HT1080 (cell line): ENCODE measurements around the gene PCDHA2. TPM values are rescaled to one million over a fixed set of nuclear protein-coding genes. Genes with fewer than 3 reads are reported as not detected.
"Not testable (repeated sequence)": the region's sequence is repeated elsewhere in the genome, so short reads cannot be mapped to it uniquely, and the experiment has no call there.

Experiments
- DNase-seq: peaks from one replicate; pipeline ENCODE4 v3.0.0-alpha.2; 2015; ENCODE audit warnings: low read depth
- polyA plus RNA-seq, 2 experiments: library from polyadenylated mRNA; depleted of rRNA; stranded (reverse); fragments of >200 nt; gene quantifications; 2 replicates each; pipeline ENCODE4 v1.2.3, GENCODE V29; 2015
- total RNA-seq: library from RNA; depleted of rRNA; stranded (reverse); fragments of >200 nt; shearing (Covaris generic); gene quantifications from 2 replicates; pipeline ENCODE4 v1.2.3, GENCODE V29; 2014; rRNA removed

Gene PCDHA2
- total RNA-seq = not detected in 2 replicates
- polyA plus RNA-seq (2015; cell fraction: cytosol; rRNA removed) = not detected in 2 replicates
- polyA plus RNA-seq (2015; cell fraction: nucleus; rRNA removed) = 0.05 and 0.16 TPM in 2 replicates

DNA sequence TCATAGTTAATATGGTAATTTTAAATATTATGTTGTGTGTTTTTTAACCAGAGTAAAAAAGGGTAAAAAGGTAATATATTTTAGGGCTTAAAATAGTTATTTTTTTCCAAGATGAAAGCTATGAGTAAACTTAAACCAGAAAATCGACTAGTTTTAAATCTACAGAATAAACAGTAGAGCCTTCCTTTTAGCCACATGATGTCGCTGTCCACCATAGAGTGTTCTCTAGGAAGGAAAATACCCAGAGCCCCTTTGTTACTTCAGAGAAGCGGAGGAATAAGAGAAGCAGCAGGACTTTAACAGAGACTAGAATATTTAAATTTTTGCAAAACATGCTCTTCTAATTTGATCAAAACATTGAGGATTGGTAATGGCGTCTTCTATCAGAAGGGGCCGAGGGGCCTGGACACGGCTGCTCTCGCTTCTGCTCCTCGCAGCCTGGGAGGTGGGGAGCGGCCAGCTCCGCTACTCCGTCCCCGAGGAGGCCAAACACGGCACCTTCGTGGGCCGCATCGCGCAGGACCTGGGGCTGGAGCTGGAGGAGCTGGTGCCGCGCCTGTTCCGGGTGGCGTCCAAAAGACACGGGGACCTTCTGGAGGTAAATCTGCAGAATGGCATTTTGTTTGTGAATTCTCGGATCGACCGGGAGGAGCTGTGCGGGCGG is at the start of gene PCDHA2:
TSS of gene PCDHA2 (plus strand) at position 258 of the 664 bp plus-strand sequence.
- DNase-seq = no peak

DNA sequence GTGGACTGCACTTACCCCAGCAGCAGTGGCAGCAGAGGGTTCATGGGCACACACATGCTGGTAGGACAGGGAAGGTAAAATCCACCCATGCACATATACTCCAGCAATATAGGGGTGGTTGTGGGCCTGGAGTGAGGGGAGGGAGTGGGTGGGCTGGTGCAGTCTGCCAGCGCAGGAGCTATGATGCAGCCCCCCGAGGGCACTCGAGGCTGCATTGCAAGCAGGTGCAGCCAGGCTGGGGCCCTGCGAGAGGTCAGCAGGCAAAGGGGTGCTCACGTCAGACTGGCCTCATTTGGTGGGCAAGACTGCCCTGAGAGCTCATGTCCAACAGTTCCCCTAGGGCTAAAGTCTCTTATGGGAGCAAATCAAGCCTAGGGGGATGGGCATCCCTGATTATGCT is 41.1 kb upstream of the PCDHA2 start:
- DNase-seq = no peak

DNA sequence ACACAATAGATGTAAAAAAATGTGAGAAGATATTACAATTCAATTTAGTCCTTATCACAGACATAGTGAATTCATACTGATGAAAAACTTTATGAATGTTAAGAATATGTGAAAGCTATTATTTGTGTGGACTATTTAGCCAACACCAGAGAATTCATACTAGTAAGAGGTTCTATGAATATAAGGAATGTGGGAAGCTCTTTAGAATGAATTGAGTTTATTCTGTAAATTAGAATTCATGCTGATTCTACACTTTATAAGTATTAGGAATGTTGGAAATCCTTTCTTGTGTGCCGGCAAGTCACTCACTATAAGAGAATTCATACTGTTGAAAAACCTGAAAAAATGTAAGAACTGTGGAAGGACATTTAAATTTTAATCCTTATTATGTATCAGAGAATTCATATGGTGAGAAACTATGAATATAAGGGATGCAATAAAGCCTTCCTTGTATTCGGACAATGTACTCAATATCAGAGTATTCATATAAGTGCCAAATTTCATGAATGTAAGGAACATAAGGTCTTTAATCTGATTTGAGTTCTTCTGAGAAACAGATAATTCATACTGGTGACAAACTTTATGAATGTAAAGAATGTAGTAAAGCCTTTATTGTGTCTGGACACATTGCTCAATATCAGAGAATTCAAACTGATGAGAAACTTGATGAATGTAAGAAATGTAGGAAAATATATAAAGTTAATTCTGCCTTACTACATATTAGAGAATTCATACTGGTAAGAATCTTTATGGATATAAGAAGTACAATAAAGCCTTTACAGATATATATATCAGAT is 30.3 kb upstream of the PCDHA2 start:
- no peak for DNase-seq

DNA sequence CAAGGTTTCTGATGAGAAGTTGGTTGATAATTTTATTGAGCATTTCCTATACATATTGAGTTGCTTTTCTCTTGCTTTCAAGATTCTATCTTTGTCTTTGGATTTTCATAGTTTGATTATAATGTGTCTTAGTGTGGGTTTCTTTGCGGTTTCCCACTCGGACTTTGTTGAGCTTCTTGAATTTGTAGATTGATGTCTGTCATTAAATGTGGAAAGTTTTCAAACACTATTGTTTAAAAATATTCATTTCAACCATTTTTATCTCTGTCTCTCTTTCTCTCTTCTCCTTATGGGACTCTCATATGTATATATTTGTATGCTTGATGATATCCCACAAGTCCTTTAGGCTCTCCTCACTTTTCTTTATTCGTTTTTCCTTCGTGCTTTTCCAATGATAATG is 27.2 kb upstream of the PCDHA2 start:
- no peak for DNase-seq

DNA sequence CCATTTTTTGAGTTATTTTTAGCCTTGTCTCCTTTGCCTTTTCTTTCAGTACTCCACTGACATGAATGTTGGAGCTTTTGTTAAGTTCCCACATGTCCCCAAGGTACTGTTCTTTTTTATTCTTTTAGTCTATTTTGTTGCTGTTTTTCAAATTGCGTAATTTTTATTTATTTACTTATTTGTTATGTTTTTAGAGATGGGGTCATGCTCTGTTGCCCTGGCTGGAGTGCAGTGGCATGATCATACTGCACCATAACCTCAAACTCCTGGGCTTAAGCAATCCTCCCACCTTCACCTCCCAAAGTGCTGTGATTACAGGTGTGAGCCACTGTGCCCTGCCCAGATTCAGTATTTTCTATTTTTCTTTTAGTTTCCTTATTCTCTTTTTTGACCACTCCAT is 14.1 kb upstream of the PCDHA2 start:
- DNase-seq = no peak

DNA sequence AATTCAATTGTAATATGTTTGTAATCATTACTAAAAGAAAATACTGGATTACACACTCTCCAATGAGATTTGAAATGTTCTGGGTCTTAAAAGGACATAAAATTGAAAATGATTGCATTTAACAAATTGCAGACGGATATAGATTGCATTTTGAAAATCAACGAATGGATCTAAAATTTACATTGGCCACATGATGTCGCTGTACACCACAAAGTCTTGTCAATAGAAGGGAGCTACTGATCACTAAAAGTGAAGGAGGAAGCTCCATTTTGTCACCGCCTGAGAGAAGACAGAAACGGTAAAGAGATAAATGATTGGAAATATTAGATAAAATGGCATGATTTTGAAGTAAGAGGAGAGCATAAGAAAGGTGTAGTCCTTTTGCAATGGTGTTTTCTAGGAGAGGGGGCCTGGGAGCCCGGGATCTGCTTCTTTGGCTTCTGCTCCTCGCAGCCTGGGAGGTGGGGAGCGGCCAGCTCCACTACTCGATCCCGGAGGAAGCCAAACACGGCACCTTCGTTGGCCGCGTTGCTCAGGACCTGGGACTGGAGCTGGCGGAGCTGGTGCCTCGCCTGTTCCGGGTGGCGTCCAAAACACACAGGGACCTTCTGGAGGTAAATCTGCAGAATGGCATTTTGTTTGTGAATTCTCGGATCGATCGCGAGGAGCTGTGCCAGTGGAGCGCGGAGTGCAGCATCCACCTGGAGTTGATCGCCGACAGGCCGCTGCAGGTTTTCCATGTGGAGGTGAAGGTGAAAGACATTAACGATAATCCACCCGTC is 8.6 kb upstream of the PCDHA2 start, which contains the start of gene PCDHA1:
TSS of gene PCDHA1 (plus strand) at position 236 of the 782 bp plus-strand sequence.
- DNase-seq = no peak

DNA sequence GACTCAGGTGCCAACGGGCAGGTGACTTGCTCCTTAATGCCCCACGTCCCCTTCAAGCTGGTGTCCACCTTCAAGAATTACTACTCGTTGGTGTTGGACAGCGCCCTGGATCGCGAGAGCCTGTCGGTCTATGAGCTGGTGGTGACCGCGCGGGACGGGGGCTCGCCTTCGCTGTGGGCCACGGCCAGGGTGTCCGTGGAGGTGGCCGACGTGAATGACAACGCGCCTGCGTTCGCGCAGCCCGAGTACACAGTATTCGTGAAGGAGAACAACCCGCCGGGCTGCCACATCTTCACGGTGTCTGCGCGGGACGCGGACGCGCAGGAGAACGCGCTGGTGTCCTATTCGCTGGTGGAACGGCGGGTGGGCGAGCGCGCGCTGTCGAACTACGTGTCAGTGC is 7.2 kb upstream of the PCDHA2 start:
- DNase-seq = not testable (repeated sequence)

DNA sequence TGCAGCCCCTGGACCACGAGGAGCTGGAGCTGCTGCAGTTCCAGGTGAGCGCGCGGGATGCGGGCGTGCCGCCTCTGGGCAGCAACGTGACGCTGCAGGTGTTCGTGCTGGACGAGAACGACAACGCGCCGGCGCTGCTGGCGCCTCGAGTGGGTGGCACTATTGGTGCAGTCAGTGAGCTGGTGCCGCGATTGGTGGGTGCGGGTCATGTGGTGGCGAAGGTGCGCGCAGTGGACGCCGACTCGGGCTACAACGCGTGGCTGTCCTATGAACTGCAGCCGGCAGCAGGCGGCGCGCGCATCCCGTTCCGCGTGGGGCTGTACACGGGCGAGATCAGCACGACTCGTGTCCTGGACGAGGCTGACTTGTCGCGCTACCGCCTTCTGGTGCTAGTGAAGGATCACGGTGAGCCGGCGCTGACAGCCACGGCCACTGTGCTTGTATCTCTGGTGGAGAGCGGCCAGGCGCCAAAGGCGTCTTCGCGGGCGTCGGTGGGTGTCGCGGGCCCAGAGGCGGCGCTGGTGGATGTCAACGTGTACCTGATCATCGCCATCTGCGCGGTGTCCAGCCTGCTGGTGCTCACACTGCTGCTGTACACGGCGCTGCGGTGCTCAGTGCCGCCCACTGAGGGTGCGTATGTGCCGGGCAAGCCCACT is 6.7 kb upstream of the PCDHA2 start:
- not testable (repeated sequence) for DNase-seq

DNA sequence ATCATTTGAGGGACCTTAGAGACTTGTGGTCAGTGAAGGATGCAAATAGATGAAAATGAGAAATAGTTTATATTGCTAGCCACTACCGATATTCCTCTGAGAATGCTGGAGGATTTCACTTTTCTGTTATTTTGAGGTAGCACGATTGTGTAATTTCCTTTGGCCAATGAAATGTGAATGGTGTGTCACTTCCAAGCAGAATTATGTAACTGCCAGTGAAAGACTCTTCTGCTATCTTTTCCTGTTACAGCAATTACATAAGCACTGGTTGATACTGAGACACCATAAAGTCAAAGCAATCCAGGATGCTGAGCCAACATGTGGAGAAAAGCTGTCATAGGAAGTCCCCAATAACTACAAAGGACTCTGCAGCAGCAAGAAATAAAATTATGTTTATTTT is 3.6 kb upstream of the PCDHA2 start:
- no peak for DNase-seq

DNA sequence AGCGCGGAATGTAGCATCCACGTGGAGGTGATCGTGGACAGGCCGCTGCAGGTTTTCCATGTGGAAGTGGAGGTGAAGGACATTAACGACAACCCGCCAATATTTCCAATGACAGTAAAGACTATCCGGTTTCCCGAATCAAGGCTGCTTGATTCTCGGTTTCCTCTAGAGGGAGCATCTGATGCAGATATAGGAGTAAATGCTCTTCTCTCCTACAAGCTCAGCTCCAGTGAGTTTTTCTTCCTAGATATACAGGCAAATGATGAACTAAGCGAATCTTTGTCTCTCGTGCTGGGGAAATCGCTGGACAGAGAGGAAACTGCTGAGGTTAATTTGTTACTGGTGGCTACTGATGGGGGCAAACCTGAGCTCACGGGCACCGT is 598 bp downstream of the PCDHA2 start:
- peak; percentile 11 for DNase-seq

DNA sequence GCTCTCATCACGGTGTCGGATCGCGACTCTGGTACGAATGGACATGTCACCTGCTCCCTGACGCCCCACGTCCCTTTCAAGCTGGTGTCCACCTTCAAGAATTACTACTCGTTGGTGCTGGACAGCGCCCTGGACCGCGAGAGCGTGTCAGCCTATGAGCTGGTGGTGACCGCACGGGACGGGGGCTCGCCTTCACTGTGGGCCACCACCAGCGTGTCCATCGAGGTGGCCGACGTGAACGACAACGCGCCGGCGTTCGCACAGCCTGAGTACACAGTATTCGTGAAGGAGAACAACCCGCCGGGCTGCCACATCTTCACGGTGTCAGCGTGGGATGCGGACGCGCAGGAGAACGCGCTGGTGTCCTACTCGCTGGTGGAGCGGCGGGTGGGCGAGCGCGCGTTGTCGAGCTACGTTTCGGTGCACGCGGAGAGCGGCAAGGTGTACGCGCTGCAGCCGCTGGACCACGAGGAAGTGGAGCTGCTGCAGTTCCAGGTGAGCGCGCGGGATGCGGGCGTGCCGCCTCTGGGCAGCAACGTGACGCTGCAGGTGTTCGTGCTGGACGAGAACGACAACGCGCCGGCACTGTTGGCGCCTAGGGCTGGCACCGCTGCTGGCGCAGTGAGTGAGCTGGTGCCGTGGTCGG is 1.5 kb downstream of the PCDHA2 start:
- not testable (repeated sequence) for DNase-seq

DNA sequence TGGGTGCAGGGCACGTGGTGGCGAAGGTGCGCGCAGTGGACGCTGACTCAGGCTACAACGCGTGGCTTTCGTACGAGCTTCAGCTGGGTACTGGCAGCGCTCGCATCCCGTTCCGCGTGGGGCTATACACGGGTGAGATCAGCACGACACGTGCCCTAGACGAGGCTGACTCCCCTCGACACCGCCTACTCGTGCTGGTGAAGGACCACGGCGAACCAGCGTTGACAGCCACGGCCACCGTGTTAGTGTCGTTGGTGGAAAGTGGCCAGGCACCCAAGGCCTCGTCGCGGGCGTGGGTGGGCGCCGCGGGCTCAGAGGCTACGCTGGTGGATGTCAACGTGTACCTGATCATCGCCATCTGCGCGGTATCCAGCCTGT is 2.1 kb downstream of the PCDHA2 start:
- DNase-seq = no peak

DNA sequence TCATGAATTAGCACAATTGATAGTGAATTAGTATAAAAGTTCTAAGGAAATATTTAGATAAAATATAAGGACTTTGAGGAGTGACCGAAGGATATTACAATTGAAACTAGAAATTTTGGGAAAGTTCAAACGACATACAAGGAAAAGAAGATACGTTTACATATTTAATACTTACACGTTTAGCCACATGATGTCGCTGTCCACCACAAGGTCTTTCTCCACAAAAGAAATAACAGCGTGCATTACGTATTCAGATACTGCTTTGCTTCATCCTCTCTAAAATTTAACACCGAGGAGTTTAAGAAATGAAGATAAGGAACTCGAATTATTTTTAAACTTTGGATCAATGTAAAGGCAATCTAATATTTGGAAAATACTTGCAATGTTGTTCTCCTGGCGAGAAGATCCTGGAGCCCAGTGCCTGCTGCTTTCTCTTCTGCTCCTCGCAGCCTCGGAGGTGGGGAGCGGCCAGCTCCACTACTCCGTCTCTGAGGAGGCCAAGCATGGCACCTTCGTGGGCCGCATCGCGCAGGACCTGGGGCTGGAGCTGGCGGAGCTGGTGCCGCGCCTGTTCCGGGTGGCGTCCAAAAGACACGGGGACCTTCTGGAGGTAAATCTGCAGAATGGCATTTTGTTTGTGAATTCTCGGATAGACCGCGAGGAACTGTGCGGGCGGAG is 6.3 kb downstream of the PCDHA2 start, which contains the start of gene PCDHA3:
TSS of gene PCDHA3 (plus strand) at position 242 of the 678 bp plus-strand sequence.
- DNase-seq = no peak

DNA sequence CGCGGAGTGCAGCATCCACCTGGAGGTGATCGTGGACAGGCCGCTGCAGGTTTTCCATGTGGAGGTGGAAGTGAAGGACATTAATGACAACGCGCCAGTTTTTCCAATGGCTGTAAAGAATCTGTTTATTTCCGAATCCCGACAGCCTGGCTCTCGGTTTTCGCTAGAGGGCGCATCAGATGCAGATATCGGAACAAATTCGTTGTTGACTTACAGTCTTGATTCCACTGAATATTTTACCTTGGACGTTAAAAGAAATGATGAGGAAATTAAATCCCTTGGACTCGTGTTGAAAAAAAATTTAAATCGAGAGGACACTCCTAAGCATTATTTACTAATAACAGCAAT is 6.8 kb downstream of the PCDHA2 start:
- DNase-seq = no peak

DNA sequence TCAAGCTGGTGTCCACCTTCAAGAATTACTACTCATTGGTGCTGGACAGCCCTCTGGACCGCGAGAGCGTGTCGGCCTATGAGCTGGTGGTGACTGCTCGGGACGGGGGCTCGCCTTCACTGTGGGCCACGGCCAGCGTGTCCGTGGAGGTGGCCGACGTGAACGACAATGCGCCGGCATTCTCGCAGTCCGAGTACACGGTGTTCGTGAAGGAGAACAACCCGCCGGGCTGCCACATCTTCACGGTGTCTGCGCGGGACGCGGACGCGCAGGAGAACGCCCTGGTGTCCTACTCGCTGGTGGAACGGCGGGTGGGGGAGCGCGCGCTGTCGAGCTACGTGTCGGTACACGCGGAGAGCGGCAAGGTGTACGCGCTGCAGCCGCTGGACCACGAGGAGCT is 7.7 kb downstream of the PCDHA2 start:
- not testable (repeated sequence) for DNase-seq

DNA sequence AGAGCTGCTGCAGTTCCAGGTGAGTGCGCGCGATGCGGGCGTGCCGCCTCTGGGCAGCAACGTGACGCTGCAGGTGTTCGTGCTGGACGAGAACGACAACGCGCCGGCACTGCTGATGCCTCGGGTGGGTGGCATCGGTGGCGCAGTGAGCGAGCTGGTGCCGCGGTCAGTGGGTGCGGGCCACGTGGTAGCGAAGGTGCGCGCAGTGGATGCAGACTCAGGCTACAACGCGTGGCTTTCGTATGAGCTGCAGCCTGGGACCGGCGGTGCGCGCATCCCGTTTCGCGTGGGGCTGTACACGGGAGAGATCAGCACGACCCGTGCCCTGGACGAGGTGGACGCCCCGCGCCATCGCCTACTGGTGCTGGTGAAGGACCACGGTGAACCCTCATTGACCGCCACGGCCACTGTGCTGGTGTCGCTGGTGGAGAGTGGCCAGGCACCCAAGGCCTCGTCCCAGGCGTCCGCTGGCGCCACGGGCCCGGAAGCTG is 8.2 kb downstream of the PCDHA2 start:
- no peak for DNase-seq

DNA sequence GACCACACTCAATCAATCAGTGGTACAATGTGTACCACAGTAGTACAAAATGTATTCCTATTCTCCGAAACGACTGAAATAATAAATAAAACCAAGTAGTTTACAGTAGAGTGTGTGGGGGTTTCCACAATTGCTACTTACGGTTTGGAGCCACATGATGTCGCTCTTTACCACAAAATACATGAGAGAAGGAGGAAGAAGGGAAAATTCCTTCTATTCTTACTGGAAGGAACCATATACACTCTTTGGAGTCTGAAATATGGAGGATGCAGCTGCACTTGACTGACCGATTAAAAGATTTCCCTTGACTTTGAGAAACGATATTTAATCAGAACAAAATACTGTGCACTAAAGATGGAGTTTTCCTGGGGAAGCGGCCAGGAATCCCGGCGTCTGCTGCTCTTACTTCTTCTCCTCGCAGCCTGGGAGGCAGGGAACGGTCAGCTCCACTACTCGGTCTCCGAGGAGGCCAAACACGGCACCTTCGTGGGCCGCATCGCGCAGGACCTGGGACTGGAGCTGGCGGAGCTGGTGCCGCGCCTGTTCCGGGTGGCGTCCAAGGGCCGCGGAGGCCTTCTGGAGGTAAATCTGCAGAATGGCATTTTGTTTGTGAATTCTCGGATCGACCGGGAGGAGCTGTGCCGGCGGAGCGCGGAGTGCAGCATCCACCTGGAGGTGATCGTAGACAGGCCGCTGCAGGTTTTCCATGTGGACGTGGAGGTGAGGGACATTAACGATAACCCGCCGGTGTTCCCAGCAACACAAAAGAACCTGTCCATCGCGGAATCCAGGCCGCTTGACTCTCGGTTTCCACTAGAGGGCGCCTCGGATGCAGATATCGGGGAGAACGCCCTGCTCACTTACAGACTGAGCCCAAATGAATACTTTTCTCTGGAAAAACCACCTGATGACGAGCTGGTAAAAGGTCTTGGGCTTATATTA is 12.5 kb downstream of the PCDHA2 start, which contains the start of gene PCDHA4:
TSS of gene PCDHA4 (plus strand) at position 235 of the 942 bp plus-strand sequence.
- peak; percentile 18 for DNase-seq

DNA sequence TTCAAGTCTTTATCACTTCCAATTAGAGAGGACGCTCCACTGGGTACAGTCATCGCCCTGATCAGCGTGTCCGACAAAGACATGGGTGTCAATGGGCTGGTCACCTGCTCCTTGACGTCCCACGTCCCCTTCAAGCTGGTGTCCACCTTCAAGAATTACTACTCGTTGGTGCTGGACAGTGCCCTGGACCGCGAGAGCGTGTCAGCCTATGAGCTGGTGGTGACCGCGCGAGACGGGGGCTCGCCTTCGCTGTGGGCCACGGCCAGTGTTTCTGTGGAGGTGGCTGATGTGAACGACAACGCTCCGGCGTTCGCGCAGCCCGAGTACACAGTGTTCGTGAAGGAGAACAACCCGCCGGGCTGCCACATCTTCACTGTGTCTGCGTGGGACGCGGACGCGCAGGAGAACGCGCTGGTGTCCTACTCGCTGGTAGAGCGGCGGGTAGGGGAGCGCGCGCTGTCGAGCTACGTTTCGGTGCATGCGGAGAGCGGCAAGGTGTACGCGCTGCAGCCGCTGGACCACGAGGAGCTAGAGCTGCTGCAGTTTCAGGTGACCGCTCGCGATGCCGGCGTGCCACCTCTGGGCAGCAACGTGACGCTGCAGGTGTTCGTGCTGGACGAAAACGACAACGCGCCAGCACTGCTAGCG is 13.7 kb downstream of the PCDHA2 start:
- DNase-seq = not testable (repeated sequence)
